ENCODE data around the gene RPL3.

RPL3 gene

GRCh38 chr22:39363751-39364515 lies 44.5 kb upstream of the RPL3 start:
- H3K4me3 ChIP-seq (ENCODE audit: low read depth, low read length): no peak overlapping the region
- TF ChIP-seq CTCF (conservative IDR thresholded peaks at IDR 0.05; ENCODE audit: low read depth, low read length): no peak
- DNase-seq (ENCODE audit: low read depth): no peak

DNA sequence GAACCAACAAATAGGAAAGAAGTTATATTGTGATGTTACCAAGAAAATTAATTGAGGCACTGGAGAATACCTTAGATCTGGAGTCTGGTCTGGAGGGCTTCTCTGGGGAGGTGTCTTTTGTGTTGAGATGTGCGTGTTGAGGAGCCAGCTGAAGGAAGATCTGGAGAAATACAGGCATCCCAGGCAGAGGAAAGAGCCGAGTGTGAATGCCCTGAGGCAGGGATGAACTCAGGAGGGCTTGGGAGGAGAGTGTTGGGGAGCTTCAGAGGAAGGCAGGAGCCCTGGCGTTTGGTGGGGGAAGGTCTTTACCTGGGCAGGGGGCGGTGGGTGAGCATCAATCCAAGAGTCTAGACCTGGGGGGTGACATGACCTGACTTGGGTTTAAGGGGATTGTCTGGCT lies 43.5 kb upstream of the RPL3 start:
- TF ChIP-seq CTCF (conservative IDR thresholded peaks at IDR 0.05; ENCODE audit: low read depth, low read length): no peak
- no peak overlapping the region for H3K4me3 ChIP-seq (ENCODE audit: low read depth, low read length)
- DNase-seq (ENCODE audit: low read depth): no peak

DNA sequence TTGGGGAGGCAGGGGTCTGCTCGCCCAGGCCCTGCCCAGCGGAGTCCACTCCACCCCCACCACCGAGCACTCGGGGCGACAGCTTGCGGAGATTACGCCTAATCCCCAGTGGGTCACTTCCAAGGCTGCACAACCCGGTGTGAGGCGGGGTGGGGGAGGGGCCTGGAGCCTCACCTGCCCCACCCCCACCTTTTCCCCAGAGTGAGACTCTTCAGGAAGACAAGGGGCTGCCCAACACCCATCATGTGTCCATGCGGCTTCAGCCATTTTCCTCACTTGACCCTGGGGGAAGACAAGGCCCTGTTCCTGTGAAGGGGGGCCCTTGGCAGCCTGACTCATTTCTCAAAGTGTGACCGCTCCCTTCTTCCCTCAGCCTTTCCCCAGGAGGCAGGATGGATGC lies 42.8 kb upstream of the RPL3 start:
- no peak for TF ChIP-seq CTCF (conservative IDR thresholded peaks at IDR 0.05; ENCODE audit: low read depth, low read length)
- DNase-seq (ENCODE audit: low read depth): no peak

DNA sequence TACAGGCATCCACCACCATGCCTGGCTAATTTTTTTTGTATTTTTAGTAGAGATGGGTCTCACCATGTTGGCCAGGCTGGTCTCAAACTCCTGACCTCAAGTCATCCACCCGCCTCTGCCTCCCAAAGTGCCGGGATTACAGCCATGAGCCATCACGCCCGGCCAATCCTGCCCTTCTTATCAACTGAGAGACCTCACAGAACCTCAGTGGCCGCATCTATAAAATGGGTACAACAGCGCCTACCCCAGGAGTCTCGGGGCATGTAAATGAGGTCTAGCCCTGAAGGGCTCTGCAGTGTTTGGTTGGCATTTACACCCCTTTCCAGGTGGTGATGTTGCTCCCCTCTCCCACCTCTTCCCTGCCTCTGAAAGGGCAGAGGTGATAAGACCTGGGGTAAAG lies 42.1 kb upstream of the RPL3 start:
- no peak overlapping the region for H3K4me3 ChIP-seq (ENCODE audit: low read depth, low read length)

More for the DNA sequence above, 42.8 kb upstream of the RPL3 start:
- no peak overlapping the region for H3K4me3 ChIP-seq (ENCODE audit: low read depth, low read length)

GRCh38 chr22:39360674-39361413 lies 41.4 kb upstream of the RPL3 start:
- no peak for TF ChIP-seq CTCF (conservative IDR thresholded peaks at IDR 0.05; ENCODE audit: low read depth, low read length)
- no peak overlapping the region for H3K4me3 ChIP-seq (ENCODE audit: low read depth, low read length)
- peak; percentile 52 for DNase-seq (ENCODE audit: low read depth)

More for the DNA sequence above, 42.1 kb upstream of the RPL3 start:
- no peak for DNase-seq (ENCODE audit: low read depth)
- no peak for TF ChIP-seq CTCF (conservative IDR thresholded peaks at IDR 0.05; ENCODE audit: low read depth, low read length)

- no peak for DNase-seq (ENCODE audit: low read depth)
- no peak for TF ChIP-seq CTCF (conservative IDR thresholded peaks at IDR 0.05; ENCODE audit: low read depth, low read length)
- no peak overlapping the region for H3K4me3 ChIP-seq (ENCODE audit: low read depth, low read length)
These were observed 40.8 kb upstream of the RPL3 start for GRCh38 chr22:39360242-39360641.

Measured in choroid plexus epithelial cell (primary cell).